Neural progenitor cell (in vitro differentiated cells): ENCODE results near the gene KIF2C. TPM values are rescaled to one million over a fixed set of nuclear protein-coding genes. Genes with fewer than 3 reads are reported as not detected.
A peak's percentile ranks its signal among the peaks of the same experiment; 100 is the strongest.

ENCODE experiments used
- DNase-seq: peaks from one replicate; pipeline ENCODE4 v3.0.0-alpha.2; 2016; ENCODE audit warnings: low spot score
- H2AFZ ChIP-seq: fragments of 200-600 bp; sonication (generic); replicated peaks from 2 replicates; pipeline ENCODE4 v1.6.1; 2016; ENCODE audit warnings: antibody characterized with exemption
- H3F3A ChIP-seq: fragments of 200-600 bp; sonication (generic); 2 replicates; pipeline ENCODE4 v1.6.1; 2016; ENCODE audit warnings: antibody characterized with exemption, low read depth
- H3K27ac ChIP-seq: fragments of 200-600 bp; sonication (generic); 2 replicates; pipeline ENCODE4 v1.5.1; 2016; ENCODE audit warnings: mild to moderate bottlenecking
- H3K27me3 ChIP-seq: fragments of 200-600 bp; sonication (generic); 2 replicates; pipeline ENCODE4 v1.6.1; 2016; ENCODE audit warnings: mild to moderate bottlenecking, moderate library complexity
- H3K36me3 ChIP-seq: fragments of 200-600 bp; sonication (generic); 2 replicates; pipeline ENCODE4 v1.5.1; 2016
- H3K4me1 ChIP-seq: fragments of 200-600 bp; sonication (generic); 2 replicates; pipeline ENCODE4 v1.6.1; 2016; ENCODE audit warnings: mixed run types
- H3K4me2 ChIP-seq: fragments of 200-600 bp; sonication (generic); 2 replicates; pipeline ENCODE4 v1.6.1; 2016
- H3K4me3 ChIP-seq: fragments of 200-600 bp; sonication (generic); 2 replicates; pipeline ENCODE4 v1.5.1; 2016
- H3K79me2 ChIP-seq: fragments of 200-600 bp; sonication (generic); 2 replicates; pipeline ENCODE4 v1.6.1; 2016; ENCODE audit warnings: low read depth
- H3K9ac ChIP-seq: fragments of 200-600 bp; sonication (generic); 2 replicates; pipeline ENCODE4 v1.6.1; 2016
- H3K9me3 ChIP-seq: fragments of 200-600 bp; sonication (generic); 2 replicates; pipeline ENCODE4 v1.5.1; 2016; ENCODE audit warnings: low read depth
- H4K20me1 ChIP-seq: fragments of 200-600 bp; sonication (generic); 2 replicates; pipeline ENCODE4 v1.6.1; 2016; ENCODE audit warnings: low read depth
- H3K27ac Mint-ChIP-seq: 3 replicates; pipeline ENCODE4 v1.8.0; 2021; ENCODE audit warnings: mixed read lengths
- H3K27me3 Mint-ChIP-seq: 2 replicates; pipeline ENCODE4 v1.8.0; 2022; ENCODE audit warnings: low read depth, mild to moderate bottlenecking, inconsistent platforms, moderate library complexity, mixed read lengths; ENCODE audit not compliant: insufficient read depth
- H3K36me3 Mint-ChIP-seq: 3 replicates; pipeline ENCODE4 v1.8.0; 2021; ENCODE audit warnings: mixed read lengths
- H3K4me1 Mint-ChIP-seq: 3 replicates; pipeline ENCODE4 v1.8.0; 2021; ENCODE audit warnings: mixed read lengths
- H3K4me3 Mint-ChIP-seq: 3 replicates; pipeline ENCODE4 v1.8.0; 2021; ENCODE audit warnings: mild to moderate bottlenecking, moderate library complexity, mixed read lengths
- H3K9me3 Mint-ChIP-seq: 3 replicates; pipeline ENCODE4 v1.8.0; 2020; ENCODE audit warnings: mixed read lengths
- CTCF ChIP-seq: fragments of 200-600 bp; sonication (generic); IDR thresholded peaks from 2 replicates; pipeline ENCODE4 v1.5.1; 2017; ENCODE audit warnings: antibody characterized with exemption, mild to moderate bottlenecking
- EZH2 ChIP-seq: fragments of 200-600 bp; sonication (generic); IDR thresholded peaks from 2 replicates; pipeline ENCODE4 v1.6.1; 2017; ENCODE audit warnings: antibody characterized with exemption, mild to moderate bottlenecking, moderate library complexity
- EZH2phosphoT487 ChIP-seq: fragments of 200-600 bp; sonication (generic); IDR thresholded peaks from 2 replicates; pipeline ENCODE4 v1.6.1; 2017; ENCODE audit warnings: antibody characterized with exemption
- total RNA-seq: library from RNA; depleted of rRNA; stranded (reverse); fragments of >200 nt; gene quantifications from 2 replicates; pipeline ENCODE4 v1.2.3, GENCODE V29; 2015; ENCODE audit warnings: low replicate concordance

KIF2C gene
- total RNA-seq, 1 donor from 2014 or later: 133 TPM

- H3K36me3 ChIP-seq: no peaks in the 10 kb centered on the region
- TF ChIP-seq EZH2: no peak
- no peak for TF ChIP-seq CTCF
- TF ChIP-seq EZH2phosphoT487: no peak
- H3K4me2 ChIP-seq: no peak overlapping the region
- H4K20me1 ChIP-seq: no peaks in the 10 kb centered on the region
- DNase-seq: no peak
- H3K79me2 ChIP-seq: no peaks in the 10 kb centered on the region
- H3K9me3 Mint-ChIP-seq: peaks cover 2% of the 10 kb centered on the region
- H3K9ac ChIP-seq: no peak overlapping the region
- no peaks in the 10 kb centered on the region for H3F3A ChIP-seq
- peak overlapping the region; percentile 21 for H3K4me3 Mint-ChIP-seq
- H3K27me3 Mint-ChIP-seq: peaks cover 5% of the 10 kb centered on the region
- H3K4me1 ChIP-seq: no peaks in the 10 kb centered on the region
- no peaks in the 10 kb centered on the region for H3K27me3 ChIP-seq
- peaks cover 3% of the 10 kb centered on the region for H3K4me1 Mint-ChIP-seq
- H3K27ac ChIP-seq: no peak overlapping the region
- peaks cover 2% of the 10 kb centered on the region for H3K36me3 Mint-ChIP-seq
- H3K27ac Mint-ChIP-seq: no peak overlapping the region
- no peaks in the 10 kb centered on the region for H3K9me3 ChIP-seq
- peak overlapping the region; percentile 81 for H2AFZ ChIP-seq
- no peak overlapping the region for H3K4me3 ChIP-seq
These were observed 25.1 kb upstream of the KIF2C start for GRCh38 chr1:44714532-44714931.

- peaks cover 3% of the 10 kb centered on the region for H3K4me1 Mint-ChIP-seq
- H2AFZ ChIP-seq: peak overlapping the region; percentile 81
These were observed 24.6 kb upstream of the KIF2C start for GRCh38 chr1:44714944-44715571.

GRCh38 chr1:44717156-44717555 lies 22.5 kb upstream of the KIF2C start:
- H4K20me1 ChIP-seq: no peaks in the 10 kb centered on the region
- H3K4me3 ChIP-seq: no peak overlapping the region
- Mint-ChIP-seq H3K27me3 (no peaks in the 10 kb centered on the region), H3K4me1 (peaks cover 3% of the 10 kb centered on the region), H3K36me3 (no peaks in the 10 kb centered on the region), H3K27ac (peak overlapping the region; percentile 77), H3K4me3 (no peak overlapping the region), H3K9me3 (no peaks in the 10 kb centered on the region)
- no peak overlapping the region for H3K9ac ChIP-seq
- no peak overlapping the region for H3K4me2 ChIP-seq
- no peaks in the 10 kb centered on the region for H3K79me2 ChIP-seq
- no peak for DNase-seq
- no peaks in the 10 kb centered on the region for H3K27me3 ChIP-seq
- H3K27ac ChIP-seq: no peak overlapping the region
- no peaks in the 10 kb centered on the region for H3K36me3 ChIP-seq
- H3K4me1 ChIP-seq: no peaks in the 10 kb centered on the region
- H3F3A ChIP-seq: peaks cover 8% of the 10 kb centered on the region
- H3K9me3 ChIP-seq: no peaks in the 10 kb centered on the region
- no peak for TF ChIP-seq EZH2phosphoT487
- TF ChIP-seq EZH2: no peak
- TF ChIP-seq CTCF: no peak
- H2AFZ ChIP-seq: no peak overlapping the region

More at GRCh38 chr1:44714944-44715571, 24.6 kb upstream of the KIF2C start:
- H3K27ac Mint-ChIP-seq: no peak overlapping the region
- Histone ChIP-seq H3K79me2 (no peaks in the 10 kb centered on the region), H3K4me2 (no peak overlapping the region), H3F3A (no peaks in the 10 kb centered on the region), H3K4me1 (no peaks in the 10 kb centered on the region), H4K20me1 (no peaks in the 10 kb centered on the region), H3K4me3 (no peak overlapping the region), H3K36me3 (no peaks in the 10 kb centered on the region), H3K9me3 (no peaks in the 10 kb centered on the region), H3K27ac (no peak overlapping the region), H3K27me3 (no peaks in the 10 kb centered on the region), H3K9ac (no peak overlapping the region)
- DNase-seq: peak; percentile 75
- H3K9me3 Mint-ChIP-seq: peaks cover 2% of the 10 kb centered on the region
- peak; percentile 88 for TF ChIP-seq CTCF
- no peak for TF ChIP-seq EZH2phosphoT487
- peaks cover 3% of the 10 kb centered on the region for H3K27me3 Mint-ChIP-seq
- H3K4me3 Mint-ChIP-seq: peak overlapping the region; percentile 21
- H3K36me3 Mint-ChIP-seq: peaks cover 2% of the 10 kb centered on the region
